HEK293 (cell line): ENCODE data around the gene JKAMP.

Source experiments
- CTCF ChIA-PET: fragments of 350-600 bp; formaldehyde crosslinking; extraction: SDS; loops from one replicate; lab custom pipeline; 2021; ENCODE audit warnings: antibody characterized with exemption; lab: Yijun Ruan, JAX
- POLR2A ChIA-PET: fragments of 300-600 bp; formaldehyde crosslinking; extraction: SDS; loops from one replicate; lab custom pipeline; 2020; ENCODE audit warnings: antibody characterized with exemption, inconsistent platforms; lab: Yijun Ruan, JAX
- H3K27ac ChIP-seq: fragments of 200-500 bp; sonication (Bioruptor generic); 2 replicates; pipeline ENCODE4 v1.5.1; 2014; ENCODE audit warnings: low read depth, low read length, control low read depth, inconsistent platforms; ENCODE audit errors: extremely low read depth
- H3K36me3 ChIP-seq, 2 experiments: fragments of 200-500 bp in 1 of 2; sonication (Bioruptor generic) in 1 of 2; 1 replicate in 1 of 2; 2 replicates in 1 of 2; pipeline ENCODE4 v1.5.1; 2014 to 2017; ENCODE audit warnings: inconsistent platforms in 2 of 2, low read length in 2 of 2; ENCODE audit not compliant: control insufficient read depth in 2 of 2, insufficient read depth in 1 of 2
- H3K4me1 ChIP-seq: fragments of 200-500 bp; sonication (Bioruptor generic); 2 replicates; pipeline ENCODE4 v1.5.1; 2014; ENCODE audit warnings: mild to moderate bottlenecking, low read length, inconsistent platforms; ENCODE audit not compliant: control insufficient read depth, insufficient read depth
- H3K4me3 ChIP-seq: 2 replicates; pipeline ENCODE4 v1.5.1; 2011; ENCODE audit warnings: low read depth, mild to moderate bottlenecking, control low read depth, low read length, moderate library complexity
- H3K9me3 ChIP-seq: fragments of 200-500 bp; sonication (Bioruptor generic); 2 replicates; pipeline ENCODE4 v1.5.1; 2014; ENCODE audit warnings: low read depth, low read length, inconsistent platforms; ENCODE audit not compliant: control insufficient read depth, insufficient read depth
- BCL11A ChIP-seq: fragments of 450-650 bp; formaldehyde crosslinking; IDR thresholded peaks from 2 replicates; pipeline ENCODE4 v1.5.1; 2016; ENCODE audit warnings: low read depth, missing biosample characterization, missing genetic modification characterization
- GLI2 ChIP-seq: fragments of 450-650 bp; formaldehyde crosslinking; IDR thresholded peaks from 2 replicates; pipeline ENCODE4; 2017; ENCODE audit warnings: missing biosample characterization, missing genetic modification characterization, low read depth, borderline replicate concordance
- GLI4 ChIP-seq: fragments of 450-650 bp; formaldehyde crosslinking; IDR thresholded peaks from 2 replicates; pipeline ENCODE4 v1.5.1; 2016; ENCODE audit warnings: missing biosample characterization, missing genetic modification characterization
- HIC1 ChIP-seq: fragments of 450-650 bp; formaldehyde crosslinking; IDR thresholded peaks from 2 replicates; pipeline ENCODE4 v1.5.1; 2016; ENCODE audit warnings: missing biosample characterization, missing genetic modification characterization
- HOXD13 ChIP-seq: sonication (generic); formaldehyde crosslinking; IDR thresholded peaks from 2 replicates; pipeline ENCODE4 v1.8.0; 2022; ENCODE audit warnings: missing genetic modification reagents, borderline replicate concordance
- KLF10 ChIP-seq: fragments of 450-650 bp; IDR thresholded peaks from 2 replicates; pipeline ENCODE4 v1.5.1; 2018; ENCODE audit warnings: missing biosample characterization, mild to moderate bottlenecking, missing genetic modification characterization
- PRDM10 ChIP-seq: fragments of 450-650 bp; formaldehyde crosslinking; IDR thresholded peaks from 2 replicates; pipeline ENCODE4 v1.5.1; 2016; ENCODE audit warnings: missing biosample characterization, missing genetic modification characterization
- TCF7L2 ChIP-seq: IDR thresholded peaks from 2 replicates; pipeline ENCODE4 v1.6.1; 2011; ENCODE audit warnings: low read depth, mild to moderate bottlenecking, inconsistent platforms, low read length, moderate library complexity, borderline replicate concordance
- ZNF19 ChIP-seq: fragments of 450-650 bp; formaldehyde crosslinking; IDR thresholded peaks from 2 replicates; pipeline ENCODE4; 2016; ENCODE audit warnings: missing biosample characterization, missing genetic modification characterization, low read depth
- ZNF24 ChIP-seq: fragments of 450-650 bp; formaldehyde crosslinking; IDR thresholded peaks from 2 replicates; pipeline ENCODE4 v1.5.1; 2016; ENCODE audit warnings: missing biosample characterization, missing genetic modification characterization
- ZNF324 ChIP-seq: fragments of 450-650 bp; formaldehyde crosslinking; IDR thresholded peaks from 2 replicates; pipeline ENCODE4 v1.5.1; 2016; ENCODE audit warnings: missing biosample characterization, missing genetic modification characterization
- ZNF341 ChIP-seq: fragments of 450-650 bp; formaldehyde crosslinking; IDR thresholded peaks from 2 replicates; pipeline ENCODE4; 2016; ENCODE audit warnings: low read depth, missing biosample characterization, missing genetic modification characterization
- ZNF350 ChIP-seq: fragments of 450-650 bp; formaldehyde crosslinking; IDR thresholded peaks from 2 replicates; pipeline ENCODE4 v1.5.0; 2017; ENCODE audit warnings: missing biosample characterization, mild to moderate bottlenecking, missing genetic modification characterization
- ZNF354C ChIP-seq: fragments of 450-650 bp; formaldehyde crosslinking; IDR thresholded peaks from 2 replicates; pipeline ENCODE4 v1.5.1; 2016; ENCODE audit warnings: missing biosample characterization, missing genetic modification characterization, low read depth, borderline replicate concordance
- ZNF664 ChIP-seq: fragments of 450-650 bp; formaldehyde crosslinking; IDR thresholded peaks from 2 replicates; pipeline ENCODE4 v1.5.1; 2016; ENCODE audit warnings: missing biosample characterization, missing genetic modification characterization
- ZNF837 ChIP-seq: fragments of 450-650 bp; formaldehyde crosslinking; IDR thresholded peaks from 2 replicates; pipeline ENCODE4 v1.5.1; 2016; ENCODE audit warnings: missing biosample characterization, missing genetic modification characterization
- TF ChIP-seq, protein P1 (sequence below): fragments of 450-650 bp; formaldehyde crosslinking; IDR thresholded peaks from 2 replicates; pipeline ENCODE4 v1.5.1; 2017; ENCODE audit warnings: missing biosample characterization, missing genetic modification characterization
- TF ChIP-seq, protein P2 (sequence below): fragments of 450-650 bp; formaldehyde crosslinking; IDR thresholded peaks from 2 replicates; pipeline ENCODE4 v1.5.1; 2016; ENCODE audit warnings: missing biosample characterization, missing genetic modification characterization
- TF ChIP-seq, protein P3 (sequence below): fragments of 450-650 bp; IDR thresholded peaks from 2 replicates; pipeline ENCODE4 v1.5.1; 2018; ENCODE audit warnings: missing biosample characterization, mild to moderate bottlenecking, missing genetic modification characterization
- TF ChIP-seq, protein P4 (sequence below): fragments of 450-650 bp; IDR thresholded peaks from 2 replicates; pipeline ENCODE4 v1.5.1; 2018; ENCODE audit warnings: missing biosample characterization, missing genetic modification characterization
- TF ChIP-seq, protein P5 (sequence below): fragments of 450-650 bp; formaldehyde crosslinking; IDR thresholded peaks from 2 replicates; pipeline ENCODE4 v1.5.1; 2016; ENCODE audit warnings: missing biosample characterization, missing genetic modification characterization

The JKAMP gene

GRCh38 chr14:59537476-59537875, 53.2 kb downstream of the JKAMP start:
- no peak overlapping the region for H3K27ac ChIP-seq
- peaks cover 12% of the 10 kb centered on the region for H3K4me1 ChIP-seq
- no peaks in the 10 kb centered on the region; a peak in 1 of 3 replicates for H3K36me3 ChIP-seq
- CTCF ChIA-PET, result interaction anchor here (0.8 to 1.5 kb wide), 2 partner anchors 25 to 30 kb away, joined by 4 read pairs; no protein-coding TSS in a partner anchor
- TF ChIP-seq, protein P1, sequence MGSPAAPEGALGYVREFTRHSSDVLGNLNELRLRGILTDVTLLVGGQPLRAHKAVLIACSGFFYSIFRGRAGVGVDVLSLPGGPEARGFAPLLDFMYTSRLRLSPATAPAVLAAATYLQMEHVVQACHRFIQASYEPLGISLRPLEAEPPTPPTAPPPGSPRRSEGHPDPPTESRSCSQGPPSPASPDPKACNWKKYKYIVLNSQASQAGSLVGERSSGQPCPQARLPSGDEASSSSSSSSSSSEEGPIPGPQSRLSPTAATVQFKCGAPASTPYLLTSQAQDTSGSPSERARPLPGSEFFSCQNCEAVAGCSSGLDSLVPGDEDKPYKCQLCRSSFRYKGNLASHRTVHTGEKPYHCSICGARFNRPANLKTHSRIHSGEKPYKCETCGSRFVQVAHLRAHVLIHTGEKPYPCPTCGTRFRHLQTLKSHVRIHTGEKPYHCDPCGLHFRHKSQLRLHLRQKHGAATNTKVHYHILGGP (tag by site-specific recombination), result no peak
- TF ChIP-seq ZNF341, result peak; percentile 27; the same call in 1 of the 2 replicates
- TF ChIP-seq GLI2 (tag by site-specific recombination), result no peak
- no peak for TF ChIP-seq GLI4 (tag by site-specific recombination)
- TF ChIP-seq ZNF354C (tag by site-specific recombination), result no peak
- TF ChIP-seq KLF10 (tag by site-specific recombination), result no peak
- POLR2A ChIA-PET, result no interaction called here
- no peaks in the 10 kb centered on the region for H3K9me3 ChIP-seq
- no peak overlapping the region for H3K4me3 ChIP-seq

DNA sequence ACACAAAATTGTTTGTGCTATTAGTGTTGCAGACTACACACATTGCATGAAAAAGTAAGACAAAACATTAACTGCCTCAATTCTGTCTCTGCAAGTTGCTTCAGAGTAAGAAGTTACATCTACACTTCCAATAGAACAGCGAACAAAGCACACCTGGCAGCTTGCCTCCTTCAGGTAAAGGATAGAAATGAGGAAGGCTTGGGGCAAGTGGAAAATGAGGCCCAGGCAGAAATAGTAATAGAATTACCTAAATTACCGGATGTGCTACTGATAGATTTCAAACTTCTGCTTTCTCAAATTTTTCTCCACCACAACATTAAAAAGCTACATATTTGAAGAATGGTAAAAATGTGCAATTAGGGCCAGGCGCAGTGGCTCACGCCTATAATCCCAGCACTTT, 54.6 kb downstream of the JKAMP start:
- no peaks in the 10 kb centered on the region for H3K9me3 ChIP-seq
- POLR2A ChIA-PET, result no interaction called here
- TF ChIP-seq ZNF664 (tag by site-specific recombination) (no peak), ZNF837 (tag by site-specific recombination) (no peak), TCF7L2 (no peak), PRDM10 (tag by site-specific recombination) (no peak), BCL11A (tag by site-specific recombination) (no peak), ZNF19 (tag by site-specific recombination) (no peak), ZNF24 (tag by site-specific recombination) (no peak), HIC1 (tag by site-specific recombination) (no peak), ZNF324 (tag by site-specific recombination) (no peak), HOXD13 (CRISPR knock-in tag) (no peak), ZNF354C (tag by site-specific recombination) (no peak), ZNF350 (no peak)
- TF ChIP-seq, protein P2, sequence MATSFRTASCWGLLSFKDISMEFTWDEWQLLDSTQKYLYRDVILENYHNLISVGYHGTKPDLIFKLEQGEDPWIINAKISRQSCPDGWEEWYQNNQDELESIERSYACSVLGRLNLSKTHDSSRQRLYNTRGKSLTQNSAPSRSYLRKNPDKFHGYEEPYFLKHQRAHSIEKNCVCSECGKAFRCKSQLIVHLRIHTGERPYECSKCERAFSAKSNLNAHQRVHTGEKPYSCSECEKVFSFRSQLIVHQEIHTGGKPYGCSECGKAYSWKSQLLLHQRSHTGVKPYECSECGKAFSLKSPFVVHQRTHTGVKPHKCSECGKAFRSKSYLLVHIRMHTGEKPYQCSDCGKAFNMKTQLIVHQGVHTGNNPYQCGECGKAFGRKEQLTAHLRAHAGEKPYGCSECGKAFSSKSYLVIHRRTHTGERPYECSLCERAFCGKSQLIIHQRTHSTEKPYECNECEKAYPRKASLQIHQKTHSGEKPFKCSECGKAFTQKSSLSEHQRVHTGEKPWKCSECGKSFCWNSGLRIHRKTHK (tag by site-specific recombination), result no peak
- TF ChIP-seq, protein P3, sequence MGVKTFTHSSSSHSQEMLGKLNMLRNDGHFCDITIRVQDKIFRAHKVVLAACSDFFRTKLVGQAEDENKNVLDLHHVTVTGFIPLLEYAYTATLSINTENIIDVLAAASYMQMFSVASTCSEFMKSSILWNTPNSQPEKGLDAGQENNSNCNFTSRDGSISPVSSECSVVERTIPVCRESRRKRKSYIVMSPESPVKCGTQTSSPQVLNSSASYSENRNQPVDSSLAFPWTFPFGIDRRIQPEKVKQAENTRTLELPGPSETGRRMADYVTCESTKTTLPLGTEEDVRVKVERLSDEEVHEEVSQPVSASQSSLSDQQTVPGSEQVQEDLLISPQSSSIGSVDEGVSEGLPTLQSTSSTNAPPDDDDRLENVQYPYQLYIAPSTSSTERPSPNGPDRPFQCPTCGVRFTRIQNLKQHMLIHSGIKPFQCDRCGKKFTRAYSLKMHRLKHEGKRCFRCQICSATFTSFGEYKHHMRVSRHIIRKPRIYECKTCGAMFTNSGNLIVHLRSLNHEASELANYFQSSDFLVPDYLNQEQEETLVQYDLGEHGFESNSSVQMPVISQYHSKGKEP (tag by site-specific recombination), result no peak
- TF ChIP-seq, protein P4, sequence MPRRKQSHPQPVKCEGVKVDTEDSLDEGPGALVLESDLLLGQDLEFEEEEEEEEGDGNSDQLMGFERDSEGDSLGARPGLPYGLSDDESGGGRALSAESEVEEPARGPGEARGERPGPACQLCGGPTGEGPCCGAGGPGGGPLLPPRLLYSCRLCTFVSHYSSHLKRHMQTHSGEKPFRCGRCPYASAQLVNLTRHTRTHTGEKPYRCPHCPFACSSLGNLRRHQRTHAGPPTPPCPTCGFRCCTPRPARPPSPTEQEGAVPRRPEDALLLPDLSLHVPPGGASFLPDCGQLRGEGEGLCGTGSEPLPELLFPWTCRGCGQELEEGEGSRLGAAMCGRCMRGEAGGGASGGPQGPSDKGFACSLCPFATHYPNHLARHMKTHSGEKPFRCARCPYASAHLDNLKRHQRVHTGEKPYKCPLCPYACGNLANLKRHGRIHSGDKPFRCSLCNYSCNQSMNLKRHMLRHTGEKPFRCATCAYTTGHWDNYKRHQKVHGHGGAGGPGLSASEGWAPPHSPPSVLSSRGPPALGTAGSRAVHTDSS (tag by site-specific recombination), result no peak
- TF ChIP-seq, protein P5, sequence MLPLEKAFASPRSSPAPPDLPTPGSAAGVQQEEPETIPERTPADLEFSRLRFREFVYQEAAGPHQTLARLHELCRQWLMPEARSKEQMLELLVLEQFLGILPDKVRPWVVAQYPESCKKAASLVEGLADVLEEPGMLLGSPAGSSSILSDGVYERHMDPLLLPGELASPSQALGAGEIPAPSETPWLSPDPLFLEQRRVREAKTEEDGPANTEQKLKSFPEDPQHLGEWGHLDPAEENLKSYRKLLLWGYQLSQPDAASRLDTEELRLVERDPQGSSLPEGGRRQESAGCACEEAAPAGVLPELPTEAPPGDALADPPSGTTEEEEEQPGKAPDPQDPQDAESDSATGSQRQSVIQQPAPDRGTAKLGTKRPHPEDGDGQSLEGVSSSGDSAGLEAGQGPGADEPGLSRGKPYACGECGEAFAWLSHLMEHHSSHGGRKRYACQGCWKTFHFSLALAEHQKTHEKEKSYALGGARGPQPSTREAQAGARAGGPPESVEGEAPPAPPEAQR (tag by site-specific recombination), result no peak

More for the DNA sequence above, 54.6 kb downstream of the JKAMP start:
- Histone ChIP-seq H3K4me1 (peaks cover 20% of the 10 kb centered on the region), H3K4me3 (no peak overlapping the region), H3K36me3 (no peaks in the 10 kb centered on the region; a peak in 1 of 3 replicates), H3K27ac (no peak overlapping the region)
- CTCF ChIA-PET, result no interaction called here
